H9 (cell line): ENCODE data around the gene TUBD1. TPM values are rescaled to one million over a fixed set of nuclear protein-coding genes. Genes with fewer than 3 reads are reported as not detected.

Experiments used
- DNase-seq: peaks from one replicate; pipeline ENCODE4 v3.0.0-alpha.2; 2017
- H2AFZ ChIP-seq: one replicate; pipeline ENCODE4 v1.6.1; 2013; ENCODE audit warnings: mild to moderate bottlenecking, low read length, control low read depth, moderate library complexity
- H2AK5ac ChIP-seq: 2 replicates; pipeline ENCODE4 v1.6.1; 2013; ENCODE audit warnings: low read length, control low read depth, mixed read lengths; ENCODE audit not compliant: insufficient read length
- H2BK120ac ChIP-seq: one replicate; pipeline ENCODE4 v1.6.1; 2013; ENCODE audit warnings: low read depth, mild to moderate bottlenecking, low read length, control low read depth, inconsistent platforms; ENCODE audit not compliant: poor library complexity, severe bottlenecking
- H2BK12ac ChIP-seq: 2 replicates; pipeline ENCODE4 v1.6.1; 2013; ENCODE audit warnings: low read length, control low read depth, mixed read lengths, low read depth; ENCODE audit not compliant: insufficient read length
- H2BK15ac ChIP-seq: 2 replicates; pipeline ENCODE4 v1.6.1; 2013; ENCODE audit warnings: low read depth, low read length, control low read depth
- H2BK20ac ChIP-seq: one replicate; pipeline ENCODE4 v1.6.1; 2013; ENCODE audit warnings: low read depth, mild to moderate bottlenecking, low read length, control low read depth, inconsistent platforms; ENCODE audit not compliant: poor library complexity, severe bottlenecking
- H2BK5ac ChIP-seq: 2 replicates; pipeline ENCODE4 v1.6.1; 2013; ENCODE audit warnings: low read length, control low read depth, mixed read lengths; ENCODE audit not compliant: insufficient read length
- H3K14ac ChIP-seq: 2 replicates; pipeline ENCODE4 v1.6.1; 2013; ENCODE audit warnings: low read length, control low read depth; ENCODE audit not compliant: insufficient read depth
- H3K18ac ChIP-seq: 2 replicates; pipeline ENCODE4 v1.6.1; 2013; ENCODE audit warnings: low read depth, mild to moderate bottlenecking, mixed read lengths, low read length, control low read depth; ENCODE audit not compliant: insufficient read length
- H3K23ac ChIP-seq: 2 replicates; pipeline ENCODE4 v1.6.1; 2013; ENCODE audit warnings: low read length, control low read depth, mixed read lengths, low read depth; ENCODE audit not compliant: insufficient read length
- H3K23me2 ChIP-seq: 2 replicates; pipeline ENCODE4 v1.6.1; 2013; ENCODE audit warnings: low read depth, mild to moderate bottlenecking, mixed read lengths, low read length, control low read depth; ENCODE audit not compliant: insufficient read length, poor library complexity, severe bottlenecking
- H3K27ac ChIP-seq: 2 replicates; pipeline ENCODE4 v1.5.1; 2013; ENCODE audit warnings: low read length, control low read depth, mixed read lengths, low read depth; ENCODE audit not compliant: insufficient read length
- H3K27me3 ChIP-seq: 2 replicates; pipeline ENCODE4 v1.6.1; 2013; ENCODE audit warnings: low read length, control low read depth, inconsistent platforms; ENCODE audit not compliant: insufficient read depth
- H3K4ac ChIP-seq: 2 replicates; pipeline ENCODE4 v1.6.1; 2013; ENCODE audit warnings: low read depth, mild to moderate bottlenecking, control low read depth, inconsistent platforms, low read length, moderate library complexity
- H3K4me1 ChIP-seq: 2 replicates; pipeline ENCODE4 v1.6.1; 2013; ENCODE audit warnings: low read length, control low read depth, inconsistent platforms; ENCODE audit not compliant: insufficient read depth
- H3K4me2 ChIP-seq: 2 replicates; pipeline ENCODE4 v1.6.1; 2013; ENCODE audit warnings: low read length, control low read depth, mixed read lengths; ENCODE audit not compliant: insufficient read length, insufficient read depth
- H3K56ac ChIP-seq: 2 replicates; pipeline ENCODE4 v1.6.1; 2013; ENCODE audit warnings: low read depth, mild to moderate bottlenecking, mixed read lengths, low read length, control low read depth; ENCODE audit not compliant: insufficient read length
- H3K79me1 ChIP-seq: 2 replicates; pipeline ENCODE4 v1.6.1; 2013; ENCODE audit warnings: low read depth, mild to moderate bottlenecking, moderate library complexity, low read length, control low read depth, inconsistent platforms; ENCODE audit not compliant: insufficient read depth, poor library complexity, severe bottlenecking
- H3K79me2 ChIP-seq: 2 replicates; pipeline ENCODE4 v1.6.1; 2013; ENCODE audit warnings: low read length, control low read depth, inconsistent platforms; ENCODE audit not compliant: insufficient read depth
- H3K9ac ChIP-seq: 2 replicates; pipeline ENCODE4 v1.6.1; 2013; ENCODE audit warnings: low read length, control low read depth, mixed read lengths; ENCODE audit not compliant: insufficient read length; ENCODE audit errors: extremely low read depth
- H3K9me3 ChIP-seq: one replicate; pipeline ENCODE4 v1.6.1; 2013; ENCODE audit warnings: low read depth, low read length, inconsistent platforms; ENCODE audit not compliant: control insufficient read depth
- H3T11ph ChIP-seq: one replicate; pipeline ENCODE4 v1.6.1; 2013; ENCODE audit warnings: mild to moderate bottlenecking, low read length, control low read depth, inconsistent platforms
- H4K20me1 ChIP-seq: one replicate; pipeline ENCODE4 v1.6.1; 2013; ENCODE audit not compliant: control insufficient read depth, insufficient read length, insufficient read depth
- H4K5ac ChIP-seq: 2 replicates; pipeline ENCODE4 v1.6.1; 2013; ENCODE audit warnings: low read depth, mild to moderate bottlenecking, mixed read lengths, low read length, control low read depth; ENCODE audit not compliant: insufficient read length
- H4K8ac ChIP-seq: replicated peaks from 2 replicates; pipeline ENCODE4 v1.6.1; 2013; ENCODE audit warnings: low read length, control low read depth, mixed read lengths, low read depth; ENCODE audit not compliant: insufficient read length
- H4K91ac ChIP-seq: 2 replicates; pipeline ENCODE4 v1.6.1; 2013; ENCODE audit warnings: low read depth, mild to moderate bottlenecking, moderate library complexity, mixed read lengths, low read length, control low read depth; ENCODE audit not compliant: insufficient read length
- H3K27ac Mint-ChIP-seq, 3 experiments: 2 replicates in 2 of 3; 3 replicates in 1 of 3; pipeline ENCODE4 v1.8.0; 2020 to 2021; ENCODE audit warnings: mixed read lengths in 3 of 3, mild to moderate bottlenecking in 1 of 3, moderate library complexity in 1 of 3
- H3K27me3 Mint-ChIP-seq: 2 replicates; pipeline ENCODE4 v1.8.0; 2021; ENCODE audit warnings: low read depth, mild to moderate bottlenecking, moderate library complexity, mixed read lengths
- H3K36me3 Mint-ChIP-seq, 3 experiments: 2 replicates in 2 of 3; 3 replicates in 1 of 3; pipeline ENCODE4 v1.8.0; 2020 to 2021; ENCODE audit warnings: low read depth in 3 of 3, mixed read lengths in 3 of 3; ENCODE audit not compliant: insufficient read depth in 1 of 3
- H3K4me1 Mint-ChIP-seq, 2 experiments: 2 replicates each; pipeline ENCODE4 v1.8.0; 2020; ENCODE audit warnings: mixed read lengths in 2 of 2
- H3K4me3 Mint-ChIP-seq, 2 experiments: 2 replicates in 1 of 2; 3 replicates in 1 of 2; pipeline ENCODE4 v1.8.0; 2020 to 2021; ENCODE audit warnings: mild to moderate bottlenecking in 2 of 2, mixed read lengths in 2 of 2, moderate library complexity in 1 of 2
- H3K9me3 Mint-ChIP-seq, 2 experiments: 2 replicates in 1 of 2; 3 replicates in 1 of 2; pipeline ENCODE4 v1.8.0; 2020; ENCODE audit warnings: mild to moderate bottlenecking in 2 of 2, mixed read lengths in 2 of 2, moderate library complexity in 1 of 2
- CTCF ChIP-seq: fragments of 200-600 bp; sonication (generic); conservative IDR thresholded peaks from 3 replicates; pipeline ENCODE4 v1.8.0; 2021; ENCODE audit warnings: antibody characterized with exemption, mild to moderate bottlenecking
- WGBS: extraction: QIAGEN DNeasy Blood & Tissue Kit; methylation state at CpG from one replicate; pipeline ENCODE4 v1.1.7; 2013; ENCODE audit warnings: missing lambda C conversion rate, low lambda C conversion rate, mixed read lengths; ENCODE audit not compliant: insufficient read length; ENCODE audit errors: extremely low coverage; 5-methylcytosine and 5-hydroxymethylcytosine counted together
- total RNA-seq: library from RNA; stranded (reverse); gene quantifications from 2 replicates; pipeline ENCODE4 v1.2.1, GENCODE V29; 2021

Gene TUBD1
- total RNA-seq, 1 experiment from 2014 or later: 26.4 TPM

GRCh38 chr17:59844884-59845594, 47.7 kb downstream of the TUBD1 start:
- Histone ChIP-seq H3K56ac (no peak overlapping the region), H3K9ac (no peak overlapping the region), H2BK20ac (no peak overlapping the region), H3K4me2 (no peak overlapping the region), H2BK120ac (no peak overlapping the region), H3K23me2 (peaks cover 3% of the 10 kb centered on the region), H2BK12ac (no peak overlapping the region), H2AK5ac (no peak overlapping the region), H3K14ac (no peak overlapping the region), H4K5ac (no peak overlapping the region), H3K4ac (no peak overlapping the region), H3K79me1 (no peaks in the 10 kb centered on the region), H3K18ac (no peak overlapping the region), H2AFZ (no peak overlapping the region), H3K9me3 (no peaks in the 10 kb centered on the region), H3K27me3 (no peaks in the 10 kb centered on the region), H3T11ph (no peak overlapping the region), H2BK5ac (no peak overlapping the region), H4K8ac (no peak overlapping the region), H4K20me1 (no peaks in the 10 kb centered on the region), H4K91ac (no peak overlapping the region), H3K79me2 (no peaks in the 10 kb centered on the region), H3K23ac (no peak overlapping the region), H3K4me1 (peaks cover 7% of the 10 kb centered on the region), H3K27ac (no peak overlapping the region), H2BK15ac (no peak overlapping the region)
- H3K27me3 Mint-ChIP-seq: no peaks in the 10 kb centered on the region
- H3K4me1 Mint-ChIP-seq: peaks cover 47 to 59% of the 10 kb centered on the region in 2 experiments
- DNase-seq: no peak
- no peak for TF ChIP-seq CTCF
- no CpG with 5 or more reads among the region's 3 CpGs for whole genome bisulfite sequencing
- H3K9me3 Mint-ChIP-seq: no peaks in the 10 kb centered on the region; a peak in 1 of 5 replicates
- H3K4me3 Mint-ChIP-seq: no peak overlapping the region; a peak in 1 of 5 replicates
- H3K36me3 Mint-ChIP-seq: peaks cover 19 to 29% (median 29%) of the 10 kb centered on the region in 3 experiments; a peak in 6 of 7 replicates
- peak overlapping the region in 2 of 3 experiments; percentile 74 to 84; a peak in 3 of 7 replicates for H3K27ac Mint-ChIP-seq
